Suprapubic skin (tissue), 4 donors: ENCODE measurements around the gene HDLBP.

Experiments
- EP300 ChIP-seq: sonication (generic); formaldehyde crosslinking; IDR thresholded peaks from one replicate; pipeline ENCODE4 v1.6.1; 2017; ENCODE audit warnings: antibody characterized with exemption
- POLR2A ChIP-seq, 2 donors: fragments of 450-650 bp; IDR thresholded peaks; one replicate each; pipeline ENCODE4 v1.6.1; 2017; ENCODE audit warnings: antibody characterized with exemption in 2 of 2, mild to moderate bottlenecking in 2 of 2, moderate library complexity in 2 of 2
- POLR2AphosphoS5 ChIP-seq, 3 donors: sonication (generic); formaldehyde crosslinking; IDR thresholded peaks; one replicate each; pipeline ENCODE4 v1.6.1; 2017; ENCODE audit warnings: antibody characterized with exemption in 3 of 3
- TF ChIP-seq, protein P1 (sequence below), 2 donors: fragments of 200-600 bp in 1 of 2; fragments of 450-650 bp in 1 of 2; sonication (generic) in 1 of 2; IDR thresholded peaks; one replicate each; pipeline ENCODE4 v1.5.1; 2016 to 2019; ENCODE audit warnings: antibody characterized with exemption in 2 of 2, mild to moderate bottlenecking in 1 of 2, moderate library complexity in 1 of 2

DNA sequence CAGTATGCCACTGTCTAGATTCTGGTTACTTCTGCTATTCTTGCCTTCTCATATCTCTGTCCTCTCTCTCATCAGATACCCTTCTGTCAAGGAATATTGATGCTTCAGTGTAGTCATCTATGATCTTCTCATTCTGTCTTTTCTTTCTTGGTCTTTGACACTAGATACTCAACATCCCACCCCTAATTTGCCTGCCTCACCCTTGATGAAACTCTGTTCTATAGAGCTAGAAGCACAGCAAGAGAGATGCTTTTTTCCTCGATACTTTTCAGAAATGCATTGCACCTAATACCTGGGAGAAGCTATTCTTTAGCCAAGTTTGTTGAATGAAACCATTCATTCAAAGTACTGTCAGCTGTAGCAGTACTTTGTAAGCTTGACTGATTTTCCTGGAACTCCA, 9.8 kb upstream of the HDLBP start:
- TF ChIP-seq, protein P1, sequence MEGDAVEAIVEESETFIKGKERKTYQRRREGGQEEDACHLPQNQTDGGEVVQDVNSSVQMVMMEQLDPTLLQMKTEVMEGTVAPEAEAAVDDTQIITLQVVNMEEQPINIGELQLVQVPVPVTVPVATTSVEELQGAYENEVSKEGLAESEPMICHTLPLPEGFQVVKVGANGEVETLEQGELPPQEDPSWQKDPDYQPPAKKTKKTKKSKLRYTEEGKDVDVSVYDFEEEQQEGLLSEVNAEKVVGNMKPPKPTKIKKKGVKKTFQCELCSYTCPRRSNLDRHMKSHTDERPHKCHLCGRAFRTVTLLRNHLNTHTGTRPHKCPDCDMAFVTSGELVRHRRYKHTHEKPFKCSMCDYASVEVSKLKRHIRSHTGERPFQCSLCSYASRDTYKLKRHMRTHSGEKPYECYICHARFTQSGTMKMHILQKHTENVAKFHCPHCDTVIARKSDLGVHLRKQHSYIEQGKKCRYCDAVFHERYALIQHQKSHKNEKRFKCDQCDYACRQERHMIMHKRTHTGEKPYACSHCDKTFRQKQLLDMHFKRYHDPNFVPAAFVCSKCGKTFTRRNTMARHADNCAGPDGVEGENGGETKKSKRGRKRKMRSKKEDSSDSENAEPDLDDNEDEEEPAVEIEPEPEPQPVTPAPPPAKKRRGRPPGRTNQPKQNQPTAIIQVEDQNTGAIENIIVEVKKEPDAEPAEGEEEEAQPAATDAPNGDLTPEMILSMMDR (IDR thresholded peaks at IDR 0.05) = no peak
- TF ChIP-seq POLR2AphosphoS5 (IDR thresholded peaks at IDR 0.05) (no peak), POLR2A (IDR thresholded peaks at IDR 0.05) (no peak), EP300 (no peak)
